ENCODE measurements around the gene CDH3. TPM values are rescaled to one million over a fixed set of nuclear protein-coding genes. Genes with fewer than 3 reads are reported as not detected.

CDH3 gene
- total RNA-seq, 1 experiment from 2014 or later: 109 TPM

DNA sequence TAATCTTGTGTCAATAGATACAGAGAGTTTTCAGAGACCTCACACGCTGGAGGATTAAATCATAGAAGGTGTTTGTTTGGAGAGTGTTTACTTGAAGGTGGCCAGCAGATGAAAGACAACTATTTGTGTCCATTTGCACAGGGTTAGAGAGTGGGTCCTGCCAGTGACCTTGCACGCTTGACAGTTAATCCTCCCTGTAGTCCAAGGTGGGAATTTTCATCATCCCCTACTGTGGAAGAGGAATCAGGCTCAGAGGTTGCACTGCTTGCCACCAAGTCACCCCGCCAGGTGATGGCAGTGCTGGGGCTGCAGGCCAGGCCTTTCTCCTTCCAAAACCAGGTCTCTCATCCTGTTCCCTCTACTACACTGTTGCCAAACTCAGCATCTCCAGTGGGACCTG lies 104.3 kb downstream of the CDH3 start:
- intact Hi-C loops (cut with micrococcal nuclease): no loop called here
- no peak overlapping the region for H2AFZ ChIP-seq (ENCODE audit: low read length)
- no peaks in the 10 kb centered on the region for H3K9me2 ChIP-seq (replicated peaks; ENCODE audit: low read length)
- H3K9me3 ChIP-seq (ENCODE audit: low read length): no peaks in the 10 kb centered on the region
- no peak overlapping the region for H3K27ac ChIP-seq (ENCODE audit: low read length)
- no peaks in the 10 kb centered on the region for H3F3A ChIP-seq (ENCODE audit: low read length, unreplicated experiment)
- ChIA-PET POLR2A (ENCODE audit: unreplicated experiment) (no interaction called here), CTCF (no interaction called here)
- H3K36me3 ChIP-seq (ENCODE audit: low read depth, low read length): peaks cover 3% of the 10 kb centered on the region; the same call in 1 of the 2 replicates
- no peak overlapping the region for H3K4me3 ChIP-seq (ENCODE audit: low read length)
- H3K27me3 ChIP-seq (ENCODE audit: low read length): no peaks in the 10 kb centered on the region
- H3K4me2 ChIP-seq (ENCODE audit: low read length): no peak overlapping the region
- ATAC-seq (no peak), DNase-seq (no peak)
- no TSS peak for BruUV-seq (replicated peaks)
- TF ChIP-seq, protein P1, sequence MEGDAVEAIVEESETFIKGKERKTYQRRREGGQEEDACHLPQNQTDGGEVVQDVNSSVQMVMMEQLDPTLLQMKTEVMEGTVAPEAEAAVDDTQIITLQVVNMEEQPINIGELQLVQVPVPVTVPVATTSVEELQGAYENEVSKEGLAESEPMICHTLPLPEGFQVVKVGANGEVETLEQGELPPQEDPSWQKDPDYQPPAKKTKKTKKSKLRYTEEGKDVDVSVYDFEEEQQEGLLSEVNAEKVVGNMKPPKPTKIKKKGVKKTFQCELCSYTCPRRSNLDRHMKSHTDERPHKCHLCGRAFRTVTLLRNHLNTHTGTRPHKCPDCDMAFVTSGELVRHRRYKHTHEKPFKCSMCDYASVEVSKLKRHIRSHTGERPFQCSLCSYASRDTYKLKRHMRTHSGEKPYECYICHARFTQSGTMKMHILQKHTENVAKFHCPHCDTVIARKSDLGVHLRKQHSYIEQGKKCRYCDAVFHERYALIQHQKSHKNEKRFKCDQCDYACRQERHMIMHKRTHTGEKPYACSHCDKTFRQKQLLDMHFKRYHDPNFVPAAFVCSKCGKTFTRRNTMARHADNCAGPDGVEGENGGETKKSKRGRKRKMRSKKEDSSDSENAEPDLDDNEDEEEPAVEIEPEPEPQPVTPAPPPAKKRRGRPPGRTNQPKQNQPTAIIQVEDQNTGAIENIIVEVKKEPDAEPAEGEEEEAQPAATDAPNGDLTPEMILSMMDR (conservative IDR thresholded peaks at IDR 0.05; ENCODE audit: low read depth, low read length): peak; percentile 29; the same call in 1 of the 2 replicates
- TF ChIP-seq EZH2phosphoT487 (IDR thresholded peaks at IDR 0.05; ENCODE audit: borderline replicate concordance, low read length): no peak
- H3K79me2 ChIP-seq (ENCODE audit: low read length): peaks cover 80% of the 10 kb centered on the region
- H4K20me1 ChIP-seq (ENCODE audit: low read length): no peaks in the 10 kb centered on the region
- H3K9ac ChIP-seq (ENCODE audit: low read length): no peak overlapping the region
- peaks cover 47% of the 10 kb centered on the region for H3K4me1 ChIP-seq (ENCODE audit: insufficient read depth, low read length)

Other genes with a start within 250 kb of the CDH3 start
- gene SMPD3, start 196.8 kb upstream of the CDH3 start, total RNA-seq (2014; rRNA removed): 0.06 TPM in 1 of 2 replicates, not detected in the other
- gene ZFP90, start 106.0 kb upstream of the CDH3 start, total RNA-seq (2014; rRNA removed): 13.1 and 18.9 TPM in 2 replicates
- gene CDH1, start 92.0 kb downstream of the CDH3 start, total RNA-seq (2014; rRNA removed): 100 and 124 TPM in 2 replicates
- gene TANGO6, start 198.2 kb downstream of the CDH3 start, total RNA-seq (2014; rRNA removed): 9.4 and 17.7 TPM in 2 replicates

All from PC-3 (cell line).